ENCODE results near the gene FGGY.
"Not testable (repeated sequence)": the region's sequence is repeated elsewhere in the genome, so short reads cannot be mapped to it uniquely, and the experiment has no call there.

The FGGY gene

DNA sequence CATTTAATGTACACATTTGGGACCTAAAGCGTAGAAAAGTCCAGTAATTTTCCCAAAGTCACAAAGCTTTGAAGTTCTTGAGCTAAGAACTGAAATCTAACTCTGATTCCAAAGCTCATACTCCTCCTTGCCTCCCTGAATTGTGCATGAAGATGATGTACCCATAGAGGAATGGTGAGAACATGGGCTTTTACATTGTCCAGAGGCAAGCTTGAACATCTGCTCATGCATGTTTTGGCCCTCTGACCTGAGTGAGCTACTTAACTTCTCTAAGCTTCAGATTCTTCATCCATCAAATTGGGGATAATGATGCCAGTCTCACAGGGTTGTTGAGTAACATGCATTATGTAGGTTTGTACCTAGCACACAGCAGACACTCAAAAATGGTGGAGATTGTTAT lies 259.5 kb downstream of the FGGY start:
- TF ChIP-seq, protein P1, sequence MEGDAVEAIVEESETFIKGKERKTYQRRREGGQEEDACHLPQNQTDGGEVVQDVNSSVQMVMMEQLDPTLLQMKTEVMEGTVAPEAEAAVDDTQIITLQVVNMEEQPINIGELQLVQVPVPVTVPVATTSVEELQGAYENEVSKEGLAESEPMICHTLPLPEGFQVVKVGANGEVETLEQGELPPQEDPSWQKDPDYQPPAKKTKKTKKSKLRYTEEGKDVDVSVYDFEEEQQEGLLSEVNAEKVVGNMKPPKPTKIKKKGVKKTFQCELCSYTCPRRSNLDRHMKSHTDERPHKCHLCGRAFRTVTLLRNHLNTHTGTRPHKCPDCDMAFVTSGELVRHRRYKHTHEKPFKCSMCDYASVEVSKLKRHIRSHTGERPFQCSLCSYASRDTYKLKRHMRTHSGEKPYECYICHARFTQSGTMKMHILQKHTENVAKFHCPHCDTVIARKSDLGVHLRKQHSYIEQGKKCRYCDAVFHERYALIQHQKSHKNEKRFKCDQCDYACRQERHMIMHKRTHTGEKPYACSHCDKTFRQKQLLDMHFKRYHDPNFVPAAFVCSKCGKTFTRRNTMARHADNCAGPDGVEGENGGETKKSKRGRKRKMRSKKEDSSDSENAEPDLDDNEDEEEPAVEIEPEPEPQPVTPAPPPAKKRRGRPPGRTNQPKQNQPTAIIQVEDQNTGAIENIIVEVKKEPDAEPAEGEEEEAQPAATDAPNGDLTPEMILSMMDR (IDR thresholded peaks at IDR 0.05; ENCODE audit: poor library complexity, severe bottlenecking), result no peak

DNA sequence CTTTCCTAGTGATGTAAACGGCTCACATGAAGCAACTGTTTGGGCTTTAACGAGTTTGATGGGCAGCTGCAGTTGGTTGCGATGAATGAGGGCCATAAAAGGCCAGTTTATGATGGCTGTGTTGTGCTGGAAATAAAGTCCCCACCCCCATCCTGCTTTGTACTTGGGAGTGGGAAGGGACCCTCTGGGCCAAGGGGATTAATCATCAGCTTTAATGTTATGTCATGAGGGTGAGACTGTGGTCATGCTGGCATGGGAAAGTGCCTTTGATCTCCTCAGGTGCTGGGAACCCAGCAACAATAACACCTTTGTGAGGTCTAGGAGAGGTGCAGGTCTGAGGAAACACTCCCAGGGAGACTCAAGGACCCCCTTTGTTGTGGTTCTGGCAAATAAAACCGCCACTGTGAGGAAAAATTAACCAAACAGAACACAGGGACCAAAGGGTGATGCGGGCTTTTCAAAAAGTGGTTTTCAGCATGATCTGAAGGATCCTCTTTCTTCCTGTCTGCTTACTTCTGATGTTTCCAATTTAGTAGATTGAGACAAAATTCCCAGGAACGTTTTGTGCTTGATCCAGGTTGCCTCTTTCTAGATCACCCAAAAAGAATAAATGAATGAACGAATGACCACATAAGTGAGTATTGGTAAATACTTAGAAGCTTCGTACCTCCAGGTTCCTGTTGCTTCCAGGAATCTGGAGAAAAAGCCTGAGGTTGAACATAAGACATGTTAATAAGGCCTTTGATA lies 260.1 kb downstream of the FGGY start:
- Histone ChIP-seq H3K27me3 (ENCODE audit: insufficient read depth, poor library complexity, severe bottlenecking) (no peaks in the 10 kb centered on the region), H3K4me1 (ENCODE audit: insufficient read depth, poor library complexity, severe bottlenecking) (no peaks in the 10 kb centered on the region), H3K36me3 (ENCODE audit: low read depth) (no peaks in the 10 kb centered on the region), H3K4me3 (ENCODE audit: severe bottlenecking) (no peak overlapping the region), H3K27ac (ENCODE audit: poor library complexity, severe bottlenecking) (no peak overlapping the region), H3K9me3 (ENCODE audit: severe bottlenecking) (no peaks in the 10 kb centered on the region)
- TF ChIP-seq, protein P1 (IDR thresholded peaks at IDR 0.05; ENCODE audit: poor library complexity, severe bottlenecking), result no peak
- DNase-seq (ENCODE audit: low spot score) (no peak), ATAC-seq (ENCODE audit: low read depth) (no peak)

More for the DNA sequence above, 259.5 kb downstream of the FGGY start:
- no peak overlapping the region for H3K4me3 ChIP-seq (ENCODE audit: severe bottlenecking)
- no peaks in the 10 kb centered on the region for H3K9me3 ChIP-seq (ENCODE audit: severe bottlenecking)
- H3K27me3 ChIP-seq (ENCODE audit: insufficient read depth, poor library complexity, severe bottlenecking), result no peaks in the 10 kb centered on the region
- no peak overlapping the region for H3K27ac ChIP-seq (ENCODE audit: poor library complexity, severe bottlenecking)
- DNase-seq (ENCODE audit: low spot score) (no peak), ATAC-seq (ENCODE audit: low read depth) (no peak)
- no peaks in the 10 kb centered on the region for H3K36me3 ChIP-seq (ENCODE audit: low read depth)
- no peaks in the 10 kb centered on the region for H3K4me1 ChIP-seq (ENCODE audit: insufficient read depth, poor library complexity, severe bottlenecking)

DNA sequence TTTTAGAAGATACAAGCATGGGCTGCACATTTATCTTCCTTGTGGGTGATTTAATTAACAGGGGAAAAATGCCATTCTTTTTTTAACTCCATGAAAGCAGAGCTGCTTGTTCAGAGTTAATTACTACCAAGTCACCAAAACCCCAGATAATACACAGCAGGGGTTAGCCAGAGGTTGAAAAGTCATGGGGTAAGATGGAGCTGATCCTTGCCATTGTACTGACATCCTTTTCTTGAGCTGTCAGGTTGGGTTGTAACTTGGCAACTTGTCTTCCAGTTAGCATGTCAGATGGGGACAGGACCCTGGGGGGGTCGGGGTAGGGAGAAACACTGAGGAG lies 260.6 kb downstream of the FGGY start:
- ATAC-seq (ENCODE audit: low read depth), result no peak
- H3K4me1 ChIP-seq (ENCODE audit: insufficient read depth, poor library complexity, severe bottlenecking), result no peaks in the 10 kb centered on the region
- no peaks in the 10 kb centered on the region for H3K27me3 ChIP-seq (ENCODE audit: insufficient read depth, poor library complexity, severe bottlenecking)
- no peaks in the 10 kb centered on the region for H3K9me3 ChIP-seq (ENCODE audit: severe bottlenecking)
- no peak overlapping the region for H3K27ac ChIP-seq (ENCODE audit: poor library complexity, severe bottlenecking)
- DNase-seq (ENCODE audit: low spot score), result no peak
- TF ChIP-seq, protein P1 (IDR thresholded peaks at IDR 0.05; ENCODE audit: poor library complexity, severe bottlenecking), result no peak
- no peaks in the 10 kb centered on the region for H3K36me3 ChIP-seq (ENCODE audit: low read depth)
- H3K4me3 ChIP-seq (ENCODE audit: severe bottlenecking), result no peak overlapping the region

DNA sequence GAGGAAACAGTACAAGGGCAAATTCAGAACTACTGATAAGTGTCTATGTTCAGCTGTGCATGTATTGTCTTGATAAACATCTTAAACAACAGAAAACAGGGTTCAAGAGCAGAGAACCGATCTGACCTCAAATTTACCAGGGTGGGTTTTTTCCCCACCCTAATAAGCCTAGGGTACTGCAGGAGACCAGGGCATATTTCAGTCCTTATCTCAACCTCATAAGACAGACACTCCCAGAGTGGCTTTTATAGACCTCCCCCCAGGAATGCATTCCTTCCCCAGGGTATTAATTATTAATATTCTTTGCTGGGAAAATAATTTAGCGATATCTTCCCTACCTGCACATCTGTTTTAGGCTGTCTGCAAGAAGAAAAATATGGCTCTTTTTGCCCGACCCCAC lies 261.7 kb downstream of the FGGY start:
- H3K9me3 ChIP-seq (ENCODE audit: severe bottlenecking); H3K27ac ChIP-seq (ENCODE audit: poor library complexity, severe bottlenecking); H3K36me3 ChIP-seq (ENCODE audit: low read depth); DNase-seq (ENCODE audit: low spot score); H3K4me3 ChIP-seq (ENCODE audit: severe bottlenecking); ATAC-seq (ENCODE audit: low read depth); H3K27me3 ChIP-seq (ENCODE audit: insufficient read depth, poor library complexity, severe bottlenecking); H3K4me1 ChIP-seq (ENCODE audit: insufficient read depth, poor library complexity, severe bottlenecking): not testable (repeated sequence)

DNA sequence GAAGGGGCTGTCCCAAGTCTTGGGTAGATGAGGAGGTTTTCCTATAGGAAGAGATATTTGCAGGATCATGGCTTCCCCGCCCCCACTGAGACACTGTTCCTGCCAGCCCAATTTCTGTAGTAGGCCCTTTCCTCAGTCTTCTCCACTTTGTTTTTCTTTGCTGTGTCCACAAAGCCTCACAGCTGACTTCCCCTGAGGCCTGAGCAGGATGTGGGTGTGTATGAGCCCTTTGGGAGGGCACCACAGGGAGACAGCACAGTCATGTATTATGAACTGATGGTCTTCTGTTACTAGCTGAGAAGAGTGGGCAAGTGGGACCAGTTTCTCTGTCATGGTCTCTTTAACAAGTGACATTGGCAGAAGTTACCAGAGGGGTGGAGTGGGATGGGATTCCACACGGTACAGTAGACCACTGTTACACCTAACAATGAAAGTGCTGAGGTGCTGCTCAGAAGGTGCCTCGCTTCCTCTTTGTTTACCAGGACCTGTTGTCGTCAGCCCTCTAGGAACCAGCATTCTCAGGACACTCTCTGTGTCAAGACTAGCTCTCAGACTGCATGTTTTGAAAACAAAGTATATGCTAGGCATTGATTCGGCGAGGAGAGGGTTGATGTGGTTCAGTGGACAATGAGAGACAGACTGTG lies 264.0 kb downstream of the FGGY start:
- Histone ChIP-seq H3K9me3 (ENCODE audit: severe bottlenecking) (no peaks in the 10 kb centered on the region), H3K4me1 (ENCODE audit: insufficient read depth, poor library complexity, severe bottlenecking) (no peaks in the 10 kb centered on the region), H3K27me3 (ENCODE audit: insufficient read depth, poor library complexity, severe bottlenecking) (no peaks in the 10 kb centered on the region), H3K36me3 (ENCODE audit: low read depth) (no peaks in the 10 kb centered on the region), H3K4me3 (ENCODE audit: severe bottlenecking) (no peak overlapping the region), H3K27ac (ENCODE audit: poor library complexity, severe bottlenecking) (no peak overlapping the region)
- no peak for DNase-seq (ENCODE audit: low spot score)
- TF ChIP-seq, protein P1 (IDR thresholded peaks at IDR 0.05; ENCODE audit: poor library complexity, severe bottlenecking), result no peak
- no peak for ATAC-seq (ENCODE audit: low read depth)
